ENCODE results near the gene ARHGAP21.

DNA sequence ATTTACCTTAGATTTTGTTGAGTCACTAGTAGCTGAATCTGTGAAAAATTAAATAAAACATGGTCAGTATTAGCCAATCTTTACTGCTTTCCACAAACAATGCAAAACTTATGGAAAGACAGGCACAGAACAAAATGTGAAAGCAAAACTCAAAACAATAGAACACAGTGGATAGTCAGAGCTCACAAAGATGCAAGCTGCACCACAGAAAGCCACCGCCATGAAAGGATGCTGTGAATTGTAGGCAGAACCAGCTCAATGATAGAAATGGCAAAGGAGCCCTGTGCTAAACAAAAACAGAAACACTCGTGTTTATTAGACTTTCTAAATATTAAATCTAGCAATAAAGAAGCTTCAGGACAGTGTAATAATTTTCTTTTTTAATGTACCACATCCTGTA, 134.4 kb downstream of the ARHGAP21 start:
- TF ChIP-seq, protein P1, sequence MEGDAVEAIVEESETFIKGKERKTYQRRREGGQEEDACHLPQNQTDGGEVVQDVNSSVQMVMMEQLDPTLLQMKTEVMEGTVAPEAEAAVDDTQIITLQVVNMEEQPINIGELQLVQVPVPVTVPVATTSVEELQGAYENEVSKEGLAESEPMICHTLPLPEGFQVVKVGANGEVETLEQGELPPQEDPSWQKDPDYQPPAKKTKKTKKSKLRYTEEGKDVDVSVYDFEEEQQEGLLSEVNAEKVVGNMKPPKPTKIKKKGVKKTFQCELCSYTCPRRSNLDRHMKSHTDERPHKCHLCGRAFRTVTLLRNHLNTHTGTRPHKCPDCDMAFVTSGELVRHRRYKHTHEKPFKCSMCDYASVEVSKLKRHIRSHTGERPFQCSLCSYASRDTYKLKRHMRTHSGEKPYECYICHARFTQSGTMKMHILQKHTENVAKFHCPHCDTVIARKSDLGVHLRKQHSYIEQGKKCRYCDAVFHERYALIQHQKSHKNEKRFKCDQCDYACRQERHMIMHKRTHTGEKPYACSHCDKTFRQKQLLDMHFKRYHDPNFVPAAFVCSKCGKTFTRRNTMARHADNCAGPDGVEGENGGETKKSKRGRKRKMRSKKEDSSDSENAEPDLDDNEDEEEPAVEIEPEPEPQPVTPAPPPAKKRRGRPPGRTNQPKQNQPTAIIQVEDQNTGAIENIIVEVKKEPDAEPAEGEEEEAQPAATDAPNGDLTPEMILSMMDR (IDR thresholded peaks at IDR 0.05; ENCODE audit: poor library complexity, severe bottlenecking), result no peak
- no peak for TF ChIP-seq POLR2AphosphoS5 (IDR thresholded peaks at IDR 0.05)
- TF ChIP-seq EZH2 (IDR thresholded peaks at IDR 0.05; ENCODE audit: borderline replicate concordance, insufficient read depth, low read length, poor library complexity, severe bottlenecking), result no peak
- no peak for TF ChIP-seq RAD21 (conservative IDR thresholded peaks at IDR 0.05)
- TF ChIP-seq, protein P2, sequence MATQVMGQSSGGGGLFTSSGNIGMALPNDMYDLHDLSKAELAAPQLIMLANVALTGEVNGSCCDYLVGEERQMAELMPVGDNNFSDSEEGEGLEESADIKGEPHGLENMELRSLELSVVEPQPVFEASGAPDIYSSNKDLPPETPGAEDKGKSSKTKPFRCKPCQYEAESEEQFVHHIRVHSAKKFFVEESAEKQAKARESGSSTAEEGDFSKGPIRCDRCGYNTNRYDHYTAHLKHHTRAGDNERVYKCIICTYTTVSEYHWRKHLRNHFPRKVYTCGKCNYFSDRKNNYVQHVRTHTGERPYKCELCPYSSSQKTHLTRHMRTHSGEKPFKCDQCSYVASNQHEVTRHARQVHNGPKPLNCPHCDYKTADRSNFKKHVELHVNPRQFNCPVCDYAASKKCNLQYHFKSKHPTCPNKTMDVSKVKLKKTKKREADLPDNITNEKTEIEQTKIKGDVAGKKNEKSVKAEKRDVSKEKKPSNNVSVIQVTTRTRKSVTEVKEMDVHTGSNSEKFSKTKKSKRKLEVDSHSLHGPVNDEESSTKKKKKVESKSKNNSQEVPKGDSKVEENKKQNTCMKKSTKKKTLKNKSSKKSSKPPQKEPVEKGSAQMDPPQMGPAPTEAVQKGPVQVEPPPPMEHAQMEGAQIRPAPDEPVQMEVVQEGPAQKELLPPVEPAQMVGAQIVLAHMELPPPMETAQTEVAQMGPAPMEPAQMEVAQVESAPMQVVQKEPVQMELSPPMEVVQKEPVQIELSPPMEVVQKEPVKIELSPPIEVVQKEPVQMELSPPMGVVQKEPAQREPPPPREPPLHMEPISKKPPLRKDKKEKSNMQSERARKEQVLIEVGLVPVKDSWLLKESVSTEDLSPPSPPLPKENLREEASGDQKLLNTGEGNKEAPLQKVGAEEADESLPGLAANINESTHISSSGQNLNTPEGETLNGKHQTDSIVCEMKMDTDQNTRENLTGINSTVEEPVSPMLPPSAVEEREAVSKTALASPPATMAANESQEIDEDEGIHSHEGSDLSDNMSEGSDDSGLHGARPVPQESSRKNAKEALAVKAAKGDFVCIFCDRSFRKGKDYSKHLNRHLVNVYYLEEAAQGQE (IDR thresholded peaks at IDR 0.05; ENCODE audit: borderline replicate concordance), result no peak
- TF ChIP-seq EP300 (conservative IDR thresholded peaks at IDR 0.05; ENCODE audit: poor library complexity, severe bottlenecking), result no peak
- TF ChIP-seq TAF1 (IDR thresholded peaks at IDR 0.05; ENCODE audit: low read depth), result no peak

Data from neural cell (in vitro differentiated cells).